Nephron progenitor cell (in vitro differentiated cells): ENCODE data around the gene SIRT7.
A peak's percentile ranks its signal among the peaks of the same experiment; 100 is the strongest.

Source experiments
- DNase-seq: peaks from one replicate; pipeline ENCODE4 v3.0.0; 2021
- H3K27ac Mint-ChIP-seq: 2 replicates; pipeline ENCODE4 v1.8.0; 2021; ENCODE audit warnings: mild to moderate bottlenecking, moderate library complexity, mixed read lengths
- H3K27me3 Mint-ChIP-seq: 2 replicates; pipeline ENCODE4 v1.8.0; 2021; ENCODE audit warnings: mild to moderate bottlenecking, low read depth, mixed read lengths; ENCODE audit not compliant: poor library complexity
- H3K36me3 Mint-ChIP-seq: 2 replicates; pipeline ENCODE4 v1.8.0; 2021; ENCODE audit warnings: low read depth, mixed read lengths
- H3K4me1 Mint-ChIP-seq: 2 replicates; pipeline ENCODE4 v1.8.0; 2021; ENCODE audit warnings: mixed read lengths
- H3K4me3 Mint-ChIP-seq: 2 replicates; pipeline ENCODE4 v1.8.0; 2021; ENCODE audit warnings: mild to moderate bottlenecking, moderate library complexity, mixed read lengths
- H3K9me3 Mint-ChIP-seq: 2 replicates; pipeline ENCODE4 v1.8.0; 2021; ENCODE audit warnings: mild to moderate bottlenecking, moderate library complexity, mixed read lengths
- CTCF ChIP-seq: fragments of 200-600 bp; sonication (generic); IDR thresholded peaks from 2 replicates; pipeline ENCODE4 v1.5.0; 2021; ENCODE audit warnings: antibody characterized with exemption

The SIRT7 gene

GRCh38 chr17:81930142-81931125 is 12.5 kb upstream of the SIRT7 start:
- H3K36me3 Mint-ChIP-seq, result no peaks in the 10 kb centered on the region
- peaks cover 23% of the 10 kb centered on the region for H3K4me1 Mint-ChIP-seq

GRCh38 chr17:81929253-81930141 is 11.5 kb upstream of the SIRT7 start:
- no peaks in the 10 kb centered on the region for H3K27me3 Mint-ChIP-seq
- TF ChIP-seq CTCF, result no peak
- no peaks in the 10 kb centered on the region for H3K9me3 Mint-ChIP-seq
- H3K4me3 Mint-ChIP-seq, result peak overlapping the region; percentile 76
- no peak overlapping the region for H3K27ac Mint-ChIP-seq
- H3K4me1 Mint-ChIP-seq, result peaks cover 28% of the 10 kb centered on the region
- no peak for DNase-seq
- no peaks in the 10 kb centered on the region for H3K36me3 Mint-ChIP-seq

More at GRCh38 chr17:81930142-81931125, 12.5 kb upstream of the SIRT7 start:
- Mint-ChIP-seq H3K9me3 (no peaks in the 10 kb centered on the region), H3K27me3 (no peaks in the 10 kb centered on the region), H3K4me3 (no peak overlapping the region), H3K27ac (no peak overlapping the region)
- no peak for DNase-seq
- TF ChIP-seq CTCF, result no peak

GRCh38 chr17:81928544-81929252 is 10.7 kb upstream of the SIRT7 start:
- H3K27me3 Mint-ChIP-seq, result no peaks in the 10 kb centered on the region
- peaks cover 35% of the 10 kb centered on the region for H3K4me1 Mint-ChIP-seq
- no peak for DNase-seq
- TF ChIP-seq CTCF, result no peak
- H3K27ac Mint-ChIP-seq, result no peak overlapping the region
- no peaks in the 10 kb centered on the region for H3K9me3 Mint-ChIP-seq
- H3K36me3 Mint-ChIP-seq, result no peaks in the 10 kb centered on the region
- peak overlapping the region; percentile 76 for H3K4me3 Mint-ChIP-seq

GRCh38 chr17:81927653-81928543 is 9.9 kb upstream of the SIRT7 start, which contains the start of gene MAFG:
MAFG (minus strand) TSS chr17:81927735; CDS start chr17:81923185, 4,550 bp downstream.
- peak within 1 kb of the TSS; percentile 94 for H3K27ac Mint-ChIP-seq
- peak; percentile 94 for DNase-seq
- H3K27me3 Mint-ChIP-seq, result no peaks in the 10 kb centered on the region
- peak within 1 kb of the TSS; percentile 80 for H3K4me3 Mint-ChIP-seq
- H3K4me1 Mint-ChIP-seq, result peaks cover 41% of the 10 kb centered on the region
- no peaks in the 10 kb centered on the region for H3K9me3 Mint-ChIP-seq
- TF ChIP-seq CTCF, result peak; percentile 20
- H3K36me3 Mint-ChIP-seq, result no peaks in the 10 kb centered on the region
